ENCODE results near the gene FLNC. TPM values are rescaled to one million over a fixed set of nuclear protein-coding genes. Genes with fewer than 3 reads are reported as not detected.

FLNC gene
- total RNA-seq, 1 experiment from 2014 or later = 254 TPM

- DNase-seq (ENCODE audit: low read depth) = no peak
Measured at GRCh38 chr7:128843938-128844621, 13.9 kb downstream of the FLNC start.

DNA sequence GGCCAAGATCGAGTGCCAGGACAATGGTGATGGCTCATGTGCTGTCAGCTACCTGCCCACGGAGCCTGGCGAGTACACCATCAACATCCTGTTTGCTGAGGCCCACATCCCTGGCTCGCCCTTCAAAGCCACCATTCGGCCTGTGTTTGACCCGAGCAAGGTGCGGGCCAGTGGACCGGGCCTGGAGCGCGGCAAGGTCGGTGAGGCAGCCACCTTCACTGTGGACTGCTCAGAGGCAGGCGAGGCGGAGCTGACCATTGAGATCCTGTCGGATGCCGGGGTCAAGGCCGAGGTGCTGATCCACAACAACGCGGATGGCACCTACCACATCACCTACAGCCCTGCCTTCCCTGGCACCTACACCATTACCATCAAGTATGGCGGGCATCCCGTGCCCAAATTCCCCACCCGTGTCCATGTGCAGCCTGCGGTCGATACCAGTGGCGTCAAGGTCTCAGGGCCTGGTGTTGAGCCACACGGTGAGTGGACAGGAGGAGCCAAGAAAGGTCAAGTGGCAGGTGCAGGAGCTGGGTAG, 14.6 kb downstream of the FLNC start:
- no peak for DNase-seq (ENCODE audit: low read depth)

DNA sequence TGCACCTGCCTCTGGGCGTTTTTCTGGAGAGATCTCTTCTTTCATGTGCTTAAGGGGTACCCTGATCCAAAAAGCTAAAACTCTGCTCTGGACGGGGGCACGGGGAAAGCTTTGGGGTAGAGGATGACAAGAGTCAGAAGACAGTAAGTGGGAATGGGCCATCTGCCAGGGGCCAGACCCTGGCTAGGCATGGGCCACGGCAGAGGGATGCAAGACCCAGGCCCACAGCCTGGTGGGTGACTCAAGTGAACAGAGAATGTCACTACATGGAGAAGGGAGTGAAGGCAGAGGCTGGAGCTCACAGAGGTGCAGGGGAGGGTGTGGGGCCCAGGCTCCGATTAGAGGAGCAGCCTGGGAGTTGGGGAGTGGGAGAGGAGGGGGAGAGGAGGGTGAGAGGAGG, 15.3 kb downstream of the FLNC start:
- DNase-seq (ENCODE audit: low read depth) = no peak

DNA sequence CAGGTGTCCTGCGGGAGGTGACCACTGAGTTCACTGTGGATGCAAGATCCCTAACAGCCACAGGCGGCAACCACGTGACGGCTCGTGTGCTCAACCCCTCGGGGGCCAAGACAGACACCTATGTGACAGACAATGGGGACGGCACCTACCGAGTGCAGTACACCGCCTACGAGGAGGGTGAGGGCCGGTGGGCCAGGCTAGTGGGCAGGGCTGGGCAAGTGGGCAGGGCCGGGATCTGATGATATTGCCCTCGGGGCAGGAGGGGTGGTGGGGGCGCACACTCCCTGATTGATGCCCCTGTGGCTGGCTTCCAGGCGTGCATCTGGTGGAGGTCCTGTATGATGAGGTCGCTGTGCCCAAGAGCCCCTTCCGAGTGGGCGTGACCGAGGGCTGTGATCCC, 15.8 kb downstream of the FLNC start:
- no peak for DNase-seq (ENCODE audit: low read depth)

- no peak for DNase-seq (ENCODE audit: low read depth)
Measured at GRCh38 chr7:128846781-128847444, 16.7 kb downstream of the FLNC start.

DNA sequence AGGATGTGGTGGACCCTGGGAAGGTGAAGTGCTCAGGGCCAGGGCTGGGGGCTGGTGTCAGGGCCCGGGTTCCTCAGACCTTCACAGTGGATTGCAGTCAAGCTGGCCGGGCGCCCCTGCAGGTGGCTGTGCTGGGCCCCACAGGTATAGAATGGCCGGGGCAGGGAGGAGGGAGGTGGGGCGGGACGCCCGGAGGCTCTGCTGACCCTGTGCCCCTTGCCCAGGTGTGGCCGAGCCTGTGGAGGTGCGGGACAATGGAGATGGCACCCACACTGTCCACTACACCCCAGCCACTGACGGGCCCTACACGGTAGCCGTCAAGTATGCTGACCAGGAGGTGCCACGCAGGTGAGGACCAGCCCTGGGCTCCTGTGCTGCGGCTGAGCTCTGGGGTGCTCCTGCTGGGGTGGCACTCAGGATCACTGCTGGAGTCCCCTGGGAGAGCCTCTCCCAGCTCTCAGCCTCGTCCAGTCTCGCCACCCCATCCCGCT, 17.6 kb downstream of the FLNC start:
- no peak for DNase-seq (ENCODE audit: low read depth)

DNA sequence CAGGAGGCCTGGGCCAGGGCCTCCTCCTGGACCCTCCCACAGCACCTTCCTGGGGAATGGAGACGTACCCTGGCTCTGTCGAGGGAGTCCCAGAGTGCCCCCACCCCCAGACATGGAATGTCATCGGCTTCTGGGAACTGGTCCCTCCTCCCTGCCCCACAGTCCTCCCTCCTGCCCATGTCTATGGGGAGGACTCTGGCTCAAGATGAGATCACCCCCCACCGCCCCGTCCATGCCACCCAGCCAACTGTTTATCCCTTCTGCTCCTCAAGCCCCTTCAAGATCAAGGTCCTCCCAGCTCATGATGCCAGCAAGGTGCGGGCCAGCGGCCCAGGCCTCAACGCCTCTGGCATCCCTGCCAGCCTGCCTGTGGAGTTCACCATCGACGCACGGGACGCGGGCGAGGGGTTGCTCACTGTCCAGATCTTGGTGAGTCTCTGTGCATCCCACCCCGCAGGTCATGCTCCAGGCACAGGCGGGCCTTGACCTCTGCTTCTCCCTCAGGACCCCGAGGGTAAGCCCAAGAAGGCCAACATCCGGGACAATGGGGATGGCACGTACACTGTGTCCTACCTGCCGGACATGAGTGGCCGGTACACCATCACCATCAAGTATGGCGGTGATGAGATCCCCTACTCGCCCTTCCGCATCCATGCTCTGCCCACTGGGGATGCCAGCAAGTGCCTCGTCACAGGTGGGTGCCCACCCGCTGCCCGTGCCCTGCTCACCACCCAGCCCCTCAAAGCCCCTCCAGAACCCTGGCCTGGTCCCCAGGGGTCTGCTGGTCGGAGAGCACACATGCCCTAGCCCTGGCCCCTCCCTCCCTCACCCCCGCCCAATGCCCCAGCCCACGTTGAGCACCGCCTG, 18.3 kb downstream of the FLNC start:
- no peak for DNase-seq (ENCODE audit: low read depth)

- DNase-seq (ENCODE audit: low read depth) = no peak
Measured at GRCh38 chr7:128849156-128849515, 18.9 kb downstream of the FLNC start.

- no peak for DNase-seq (ENCODE audit: low read depth)
Measured at GRCh38 chr7:128849804-128850490, 19.7 kb downstream of the FLNC start.

GRCh38 chr7:128852537-128853254, 22.5 kb downstream of the FLNC start:
- DNase-seq (ENCODE audit: low read depth) = no peak

DNA sequence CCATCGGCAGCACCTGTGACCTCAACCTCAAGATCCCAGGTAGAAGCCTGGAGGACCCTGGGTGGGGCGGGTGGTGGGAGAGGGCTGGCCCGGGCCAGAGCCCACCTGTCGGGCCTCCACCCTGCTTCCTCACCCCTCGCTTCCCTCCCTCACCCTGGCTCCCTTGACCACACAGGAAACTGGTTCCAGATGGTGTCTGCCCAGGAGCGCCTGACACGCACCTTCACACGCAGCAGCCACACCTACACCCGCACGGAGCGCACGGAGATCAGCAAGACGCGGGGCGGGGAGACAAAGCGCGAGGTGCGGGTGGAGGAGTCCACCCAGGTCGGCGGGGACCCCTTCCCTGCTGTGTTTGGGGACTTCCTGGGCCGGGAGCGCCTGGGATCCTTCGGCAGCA, 23.6 kb downstream of the FLNC start:
- DNase-seq (ENCODE audit: low read depth) = no peak

DNA sequence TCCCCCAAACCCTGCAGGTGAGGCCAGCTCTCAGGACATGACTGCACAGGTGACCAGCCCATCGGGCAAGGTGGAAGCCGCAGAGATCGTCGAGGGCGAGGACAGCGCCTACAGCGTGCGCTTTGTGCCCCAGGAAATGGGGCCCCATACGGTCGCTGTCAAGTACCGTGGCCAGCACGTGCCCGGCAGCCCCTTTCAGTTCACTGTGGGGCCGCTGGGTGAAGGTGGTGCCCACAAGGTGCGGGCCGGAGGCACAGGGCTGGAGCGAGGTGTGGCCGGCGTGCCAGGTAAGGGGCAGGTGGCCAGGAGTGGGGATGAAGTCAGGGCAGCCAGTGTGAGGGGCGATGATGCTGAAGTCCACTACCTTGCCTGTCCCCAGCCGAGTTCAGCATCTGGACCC, 24.2 kb downstream of the FLNC start:
- no peak for DNase-seq (ENCODE audit: low read depth)

GRCh38 chr7:128855559-128855958, 25.4 kb downstream of the FLNC start:
- no peak for DNase-seq (ENCODE audit: low read depth)

- no peak for DNase-seq (ENCODE audit: low read depth)
Measured at GRCh38 chr7:128856001-128856718, 26.0 kb downstream of the FLNC start.

DNA sequence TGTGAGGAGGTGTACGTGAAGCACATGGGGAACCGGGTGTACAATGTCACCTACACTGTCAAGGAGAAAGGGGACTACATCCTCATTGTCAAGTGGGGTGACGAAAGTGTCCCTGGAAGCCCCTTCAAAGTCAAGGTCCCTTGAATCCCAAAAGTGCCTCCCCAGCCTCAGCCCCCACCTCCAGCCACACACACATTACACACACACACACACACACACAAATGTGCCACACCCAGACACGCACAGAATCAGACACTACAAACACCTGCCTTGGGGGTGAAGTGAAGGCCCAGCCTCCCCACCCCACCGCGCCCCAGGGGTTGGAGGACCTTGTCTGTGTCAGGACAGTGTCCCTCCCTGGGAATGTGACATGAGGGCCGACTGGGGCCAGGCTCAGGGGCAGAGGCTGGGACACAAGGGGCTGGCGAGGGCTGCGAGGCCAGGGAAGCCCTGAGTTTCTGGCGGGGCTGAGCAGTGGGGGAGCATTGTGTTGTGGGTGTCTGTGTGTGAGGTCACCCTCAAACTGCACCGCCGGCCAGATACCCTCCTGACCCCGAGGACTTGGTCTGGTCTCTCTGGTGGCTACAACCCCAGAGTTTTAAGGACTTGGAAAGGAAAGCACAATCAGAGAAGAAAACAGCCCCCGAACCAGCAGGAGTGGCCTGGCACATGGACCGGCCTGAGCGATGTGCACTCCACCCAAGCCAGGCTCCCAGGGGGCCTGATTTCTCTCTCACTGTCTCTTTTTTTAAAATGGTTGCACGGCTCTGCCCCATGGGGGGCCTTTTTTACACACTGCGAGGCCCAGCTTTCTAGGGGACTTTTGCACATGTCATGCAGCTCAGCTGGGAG, 28.4 kb downstream of the FLNC start:
- no peak for DNase-seq (ENCODE audit: low read depth)

- DNase-seq (ENCODE audit: low read depth) = no peak
Measured at GRCh38 chr7:128859232-128860157, 29.3 kb downstream of the FLNC start.

- peak; percentile 48 for DNase-seq (ENCODE audit: low read depth)
Measured at GRCh38 chr7:128860158-128861073, 30.2 kb downstream of the FLNC start.

All from LHCN-M2 (cell line).